GM19324 (cell line): ENCODE measurements around the gene PDLIM5.
"Not testable (repeated sequence)": the region's sequence is repeated elsewhere in the genome, so short reads cannot be mapped to it uniquely, and the experiment has no call there.

Experiments
- ATAC-seq: cut with Tn5 transposase; IDR thresholded peaks from one replicate; pipeline ENCODE4 v1.9.1; 2021; ENCODE audit warnings: mild to moderate bottlenecking, moderate library complexity; ENCODE audit not compliant: unreplicated experiment, low FRiP score

Gene PDLIM5

DNA sequence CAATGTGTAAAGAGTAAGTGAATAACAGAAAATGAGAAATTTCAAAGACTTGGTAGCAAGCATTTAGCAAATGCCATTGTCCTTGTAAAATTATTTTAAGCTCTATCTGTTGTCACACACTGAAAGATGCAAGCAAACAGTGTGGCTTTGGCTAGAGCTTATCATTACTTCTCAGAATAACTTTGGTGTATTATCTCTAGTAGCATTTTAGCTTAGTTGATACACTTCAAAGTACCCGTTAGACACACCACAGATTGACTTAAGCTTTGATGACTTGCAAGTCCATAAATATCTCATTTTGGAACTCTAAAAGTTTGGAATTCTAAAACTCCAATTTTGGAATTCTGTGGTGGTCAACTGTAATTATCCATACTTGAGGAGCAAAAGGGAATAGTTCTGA, 98.6 kb downstream of the PDLIM5 start:
- no peak for ATAC-seq

DNA sequence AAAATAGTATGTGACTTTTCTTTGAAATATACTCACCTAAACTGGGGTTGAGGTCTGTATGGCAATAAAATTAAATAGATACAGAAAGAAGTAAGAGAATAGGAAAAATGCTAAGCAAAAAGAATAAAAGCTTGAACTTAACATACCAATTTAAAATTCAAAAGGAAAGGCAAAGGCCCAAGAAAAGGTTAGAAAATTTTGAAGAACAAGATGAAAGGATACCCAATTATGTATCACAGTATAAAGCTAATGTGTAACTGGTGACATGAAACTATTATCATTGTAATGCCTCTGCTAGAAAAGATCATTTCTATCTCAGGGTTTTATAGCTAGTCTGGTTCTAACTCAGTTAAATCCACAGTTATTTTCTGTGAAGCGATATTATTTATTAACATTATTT, 99.1 kb downstream of the PDLIM5 start:
- no peak for ATAC-seq

- no peak for ATAC-seq
These were observed 100.2 kb downstream of the PDLIM5 start for GRCh38 chr4:94551643-94552564.

DNA sequence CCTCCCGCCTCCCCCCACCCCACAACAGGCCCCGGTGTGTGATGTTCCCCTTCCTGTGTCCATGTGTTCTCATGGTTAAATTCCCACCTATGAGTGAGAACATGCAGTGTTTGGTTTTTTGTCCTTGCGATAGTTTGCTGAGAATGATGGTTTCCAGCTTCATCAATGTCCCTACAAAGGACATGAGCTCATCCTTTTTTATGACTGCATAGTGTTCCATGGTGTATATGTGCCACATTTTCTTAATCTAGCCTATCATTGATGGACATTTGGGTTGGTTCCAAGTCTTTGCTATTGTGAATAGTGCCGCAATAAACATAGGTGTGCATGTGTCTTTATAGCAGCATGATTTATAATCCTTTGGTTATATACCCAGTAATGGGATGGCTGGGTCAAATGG, 104.3 kb downstream of the PDLIM5 start:
- ATAC-seq: not testable (repeated sequence)

DNA sequence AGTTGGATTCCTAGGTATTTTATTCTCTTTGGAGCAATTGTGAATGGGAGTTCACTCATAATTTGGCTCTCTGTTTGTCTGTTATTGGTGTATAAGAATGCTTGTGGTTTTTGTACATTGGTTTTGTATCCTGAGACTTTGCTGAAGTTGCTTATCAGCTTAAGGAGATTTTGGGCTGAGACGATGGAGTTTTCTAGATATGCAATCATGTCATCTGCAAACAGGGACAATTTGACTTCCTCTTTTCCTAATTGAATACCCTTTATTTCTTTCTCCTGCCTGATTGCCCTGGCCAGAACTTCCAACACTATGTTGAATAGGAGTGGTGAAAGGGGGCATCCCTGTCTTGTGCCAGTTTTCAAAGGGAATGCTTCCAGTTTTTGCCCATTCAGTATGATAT, 105.9 kb downstream of the PDLIM5 start:
- ATAC-seq: not testable (repeated sequence)

GRCh38 chr4:94558392-94558904, 106.7 kb downstream of the PDLIM5 start:
- no peak for ATAC-seq

GRCh38 chr4:94559351-94559806, 107.6 kb downstream of the PDLIM5 start:
- ATAC-seq: no peak

- ATAC-seq: no peak
These were observed 109.7 kb downstream of the PDLIM5 start for GRCh38 chr4:94561249-94562024.

- no peak for ATAC-seq
These were observed 110.5 kb downstream of the PDLIM5 start for GRCh38 chr4:94562285-94562684.

GRCh38 chr4:94564252-94564651, 112.5 kb downstream of the PDLIM5 start:
- ATAC-seq: no peak

GRCh38 chr4:94566420-94566819, 114.7 kb downstream of the PDLIM5 start:
- no peak for ATAC-seq

DNA sequence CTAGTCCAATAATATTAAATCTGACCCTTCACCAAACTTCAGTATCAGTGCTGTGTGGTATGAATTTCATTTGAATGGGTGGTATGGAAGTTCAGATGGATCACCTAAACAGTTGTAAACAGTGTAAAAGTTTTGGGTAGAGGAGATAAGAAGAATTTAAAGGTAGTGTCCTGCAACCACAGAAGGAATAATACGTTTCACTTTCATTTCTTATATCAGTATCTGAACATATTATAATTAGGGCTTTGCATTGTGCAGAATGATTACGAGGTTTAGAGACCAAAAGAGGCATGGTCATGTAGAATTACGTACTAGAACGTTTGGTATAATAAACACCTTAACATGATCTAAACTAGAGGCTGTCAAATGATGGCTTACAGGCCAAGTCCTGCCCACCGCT, 116.1 kb downstream of the PDLIM5 start:
- peak; percentile 70 for ATAC-seq

- no peak for ATAC-seq
These were observed 118.8 kb downstream of the PDLIM5 start for GRCh38 chr4:94570558-94570957.

- no peak for ATAC-seq
These were observed 119.6 kb downstream of the PDLIM5 start for GRCh38 chr4:94571298-94571697.

GRCh38 chr4:94571715-94572114, 120.0 kb downstream of the PDLIM5 start:
- no peak for ATAC-seq

- ATAC-seq: no peak
These were observed 122.3 kb downstream of the PDLIM5 start for GRCh38 chr4:94574050-94574449.

DNA sequence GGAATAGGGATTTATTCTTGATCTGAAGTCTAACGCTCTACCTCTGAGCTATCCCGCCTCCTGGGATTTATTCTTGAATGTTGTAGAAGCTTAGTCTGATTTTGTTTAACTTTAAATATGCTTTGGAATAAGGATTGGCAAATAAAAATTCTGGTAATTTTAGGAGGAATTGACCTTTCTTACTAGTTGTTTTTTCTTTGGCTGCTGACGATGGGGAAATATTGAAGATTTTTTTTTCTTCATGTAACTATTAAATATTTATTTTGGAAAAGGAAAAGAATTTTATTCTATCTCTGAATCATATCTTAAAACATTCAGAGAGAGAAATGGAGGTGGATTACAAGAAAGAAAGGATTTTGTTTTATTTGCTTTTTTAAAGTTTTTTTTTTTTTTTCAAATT, 122.9 kb downstream of the PDLIM5 start:
- no peak for ATAC-seq

- ATAC-seq: no peak
These were observed 123.9 kb downstream of the PDLIM5 start for GRCh38 chr4:94575652-94576051.

- ATAC-seq: no peak
These were observed 124.5 kb downstream of the PDLIM5 start for GRCh38 chr4:94576210-94576609.

GRCh38 chr4:94577136-94577535, 125.4 kb downstream of the PDLIM5 start:
- ATAC-seq: no peak

- ATAC-seq: no peak
These were observed 126.5 kb downstream of the PDLIM5 start for GRCh38 chr4:94578195-94578594.
